Measurements from ENCODE around the gene DGKZ.

GRCh38 chr11:46378811-46379481 lies 31.7 kb downstream of the DGKZ start:
- TF ChIP-seq REST (IDR thresholded peaks at IDR 0.05): no peak
- TF ChIP-seq CTCF (IDR thresholded peaks at IDR 0.05; ENCODE audit: low read depth, low read length, missing input control): no peak
- TF ChIP-seq MAX (IDR thresholded peaks at IDR 0.05): no peak
- TF ChIP-seq NR2F2 (IDR thresholded peaks at IDR 0.05): no peak
- TF ChIP-seq TAF1 (conservative IDR thresholded peaks at IDR 0.05): no peak
- TF ChIP-seq YY1 (IDR thresholded peaks at IDR 0.05): no peak
- no peak for TF ChIP-seq JUND (IDR thresholded peaks at IDR 0.05)

All from liver (tissue), 3 donors.